ENCODE data around the gene PDXK.

GRCh38 chr21:43681650-43682049 lies 37.3 kb upstream of the PDXK start:
- TF ChIP-seq EZH2 (IDR thresholded peaks at IDR 0.05; ENCODE audit: insufficient read depth, poor library complexity, severe bottlenecking) (no peak), EZH2phosphoT487 (IDR thresholded peaks at IDR 0.05; ENCODE audit: insufficient read depth, low read depth) (no peak)

All from GM23248 (cell line).